ENCODE data around the gene ZXDC. TPM values are rescaled to one million over a fixed set of nuclear protein-coding genes. Genes with fewer than 3 reads are reported as not detected.

The ZXDC gene
- total and polyA plus RNA-seq, 9 of the 15 experiments (the other 6 are each of a cell fraction or from before 2014, with no cell fraction given), result 0.59 to 13.4 (median 7.3) TPM

DNA sequence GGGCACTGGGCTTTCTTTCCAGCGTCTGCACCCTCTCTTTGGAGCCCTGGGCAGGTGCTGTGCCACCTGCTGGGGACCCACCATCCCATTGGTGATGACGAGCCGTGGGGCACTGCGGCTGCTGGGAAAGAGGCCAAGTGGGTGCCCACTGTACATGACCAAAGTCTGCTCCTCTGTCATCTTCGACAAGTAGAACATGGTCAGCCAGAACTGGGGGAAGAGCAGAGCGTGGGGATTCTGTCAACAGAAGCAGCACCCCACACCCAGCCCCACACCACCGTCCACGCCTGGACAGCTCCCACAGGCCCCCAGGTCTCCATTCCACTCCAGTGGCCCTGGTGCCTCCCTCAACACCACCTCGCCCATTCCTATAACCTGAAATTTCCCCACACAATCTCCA is 32.2 kb upstream of the ZXDC start (continued):
- TF ChIP-seq ZNF407 (IDR thresholded peaks at IDR 0.05; ENCODE audit: low read depth), result no peak
- no peak for TF ChIP-seq SETDB1 (IDR thresholded peaks at IDR 0.05; ENCODE audit: low read length)
- TF ChIP-seq SNAPC5 (CRISPR knock-in tag; IDR thresholded peaks at IDR 0.05), result no peak
- TF ChIP-seq ZNF133 (CRISPR knock-in tag; IDR thresholded peaks at IDR 0.05), result no peak
- TF ChIP-seq E2F8 (IDR thresholded peaks at IDR 0.05; ENCODE audit: low read depth, partially characterized antibody), result no peak
- TF ChIP-seq, protein P1, sequence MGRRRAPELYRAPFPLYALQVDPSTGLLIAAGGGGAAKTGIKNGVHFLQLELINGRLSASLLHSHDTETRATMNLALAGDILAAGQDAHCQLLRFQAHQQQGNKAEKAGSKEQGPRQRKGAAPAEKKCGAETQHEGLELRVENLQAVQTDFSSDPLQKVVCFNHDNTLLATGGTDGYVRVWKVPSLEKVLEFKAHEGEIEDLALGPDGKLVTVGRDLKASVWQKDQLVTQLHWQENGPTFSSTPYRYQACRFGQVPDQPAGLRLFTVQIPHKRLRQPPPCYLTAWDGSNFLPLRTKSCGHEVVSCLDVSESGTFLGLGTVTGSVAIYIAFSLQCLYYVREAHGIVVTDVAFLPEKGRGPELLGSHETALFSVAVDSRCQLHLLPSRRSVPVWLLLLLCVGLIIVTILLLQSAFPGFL (CRISPR knock-in tag; IDR thresholded peaks at IDR 0.05), result no peak
- TF ChIP-seq ATF2 (CRISPR knock-in tag; IDR thresholded peaks at IDR 0.05), result no peak
- TF ChIP-seq MCM7 (IDR thresholded peaks at IDR 0.05), result no peak
- TF ChIP-seq ZNF668 (CRISPR knock-in tag; IDR thresholded peaks at IDR 0.05), result no peak
- no peak for TF ChIP-seq SMAD1 (IDR thresholded peaks at IDR 0.05; ENCODE audit: low read depth, low read length, partially characterized antibody)
